ENCODE data around the gene PRR5.
"Not testable (repeated sequence)": the region's sequence is repeated elsewhere in the genome, so short reads cannot be mapped to it uniquely, and the experiment has no call there.

Gene PRR5

DNA sequence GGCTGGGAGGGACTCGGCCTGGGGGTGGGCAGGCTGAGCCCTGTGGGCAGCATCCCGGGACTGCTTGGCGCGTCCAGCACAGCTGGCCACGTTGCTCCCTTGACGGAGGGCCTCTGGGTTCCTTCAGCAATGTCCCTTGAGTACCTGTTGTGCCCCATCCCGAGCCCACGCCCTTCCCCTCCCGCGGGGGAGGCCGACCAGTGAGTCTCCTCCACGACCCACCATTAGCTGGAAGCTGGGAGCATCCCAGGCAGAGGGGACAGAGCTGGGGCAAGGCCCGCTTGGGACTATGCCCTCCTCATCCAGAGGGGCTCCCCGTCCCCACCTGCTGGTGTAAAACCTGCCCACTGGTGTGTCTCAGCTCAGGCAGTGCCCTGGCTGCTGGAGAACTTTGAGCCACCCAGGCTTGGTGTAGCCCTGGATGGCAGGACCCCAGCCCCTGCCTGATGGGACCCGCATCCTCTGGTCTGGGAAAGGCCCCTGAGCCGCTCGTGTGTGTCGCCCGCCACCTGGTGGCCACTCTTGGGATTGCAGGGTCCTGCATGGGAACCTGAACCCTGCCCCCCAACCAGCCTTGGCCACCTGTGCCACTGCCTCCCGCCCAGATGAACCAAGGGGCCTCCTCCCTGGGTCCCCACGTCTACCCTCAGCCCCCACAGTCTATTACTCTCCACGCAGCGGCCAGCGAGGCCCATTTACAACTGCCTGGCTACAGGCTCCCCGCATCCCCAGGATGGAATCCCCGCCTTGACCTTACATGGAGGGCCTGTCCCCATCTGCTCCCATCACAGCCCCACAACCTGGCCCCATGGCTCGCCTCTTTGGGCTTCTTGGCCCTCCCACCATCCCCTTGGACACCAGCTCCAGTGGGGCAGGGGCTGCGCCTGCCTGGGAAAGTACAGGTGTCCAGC lies 33.8 kb downstream of the PRR5 start:
- DNase-seq (ENCODE audit: low spot score), result peak; percentile 36

DNA sequence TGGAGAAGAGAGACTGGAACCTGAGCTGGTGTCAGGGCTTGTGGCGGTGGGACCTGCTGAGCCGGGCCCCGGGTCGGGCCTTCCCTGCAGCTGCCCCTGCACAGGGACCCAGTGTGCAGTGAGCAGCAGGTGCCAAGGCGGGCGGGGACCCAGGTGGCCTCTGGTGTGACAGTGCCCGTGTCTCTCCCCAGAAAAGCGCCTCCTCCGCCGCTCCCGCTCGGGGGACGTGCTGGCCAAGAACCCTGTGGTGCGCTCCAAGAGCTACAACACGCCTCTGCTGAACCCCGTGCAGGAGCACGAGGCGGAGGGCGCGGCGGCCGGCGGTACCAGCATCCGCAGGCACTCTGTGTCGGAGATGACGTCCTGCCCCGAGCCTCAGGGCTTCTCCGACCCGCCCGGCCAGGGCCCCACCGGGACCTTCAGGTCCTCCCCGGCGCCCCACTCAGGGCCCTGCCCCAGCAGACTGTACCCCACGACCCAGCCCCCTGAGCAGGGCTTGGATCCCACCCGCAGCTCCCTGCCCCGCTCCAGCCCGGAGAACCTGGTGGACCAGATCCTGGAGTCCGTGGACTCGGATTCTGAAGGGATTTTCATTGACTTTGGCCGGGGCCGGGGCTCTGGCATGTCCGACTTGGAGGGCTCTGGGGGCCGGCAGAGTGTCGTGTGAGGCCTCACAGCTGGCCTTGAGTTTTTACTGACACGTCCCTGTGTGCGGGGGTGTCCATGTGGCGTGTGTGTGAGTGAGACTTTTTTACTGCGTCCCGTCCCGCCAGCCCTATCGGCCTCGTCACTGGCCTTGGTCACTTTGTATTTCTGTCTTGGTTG lies 34.8 kb downstream of the PRR5 start:
- no peak for DNase-seq (ENCODE audit: low spot score)

DNA sequence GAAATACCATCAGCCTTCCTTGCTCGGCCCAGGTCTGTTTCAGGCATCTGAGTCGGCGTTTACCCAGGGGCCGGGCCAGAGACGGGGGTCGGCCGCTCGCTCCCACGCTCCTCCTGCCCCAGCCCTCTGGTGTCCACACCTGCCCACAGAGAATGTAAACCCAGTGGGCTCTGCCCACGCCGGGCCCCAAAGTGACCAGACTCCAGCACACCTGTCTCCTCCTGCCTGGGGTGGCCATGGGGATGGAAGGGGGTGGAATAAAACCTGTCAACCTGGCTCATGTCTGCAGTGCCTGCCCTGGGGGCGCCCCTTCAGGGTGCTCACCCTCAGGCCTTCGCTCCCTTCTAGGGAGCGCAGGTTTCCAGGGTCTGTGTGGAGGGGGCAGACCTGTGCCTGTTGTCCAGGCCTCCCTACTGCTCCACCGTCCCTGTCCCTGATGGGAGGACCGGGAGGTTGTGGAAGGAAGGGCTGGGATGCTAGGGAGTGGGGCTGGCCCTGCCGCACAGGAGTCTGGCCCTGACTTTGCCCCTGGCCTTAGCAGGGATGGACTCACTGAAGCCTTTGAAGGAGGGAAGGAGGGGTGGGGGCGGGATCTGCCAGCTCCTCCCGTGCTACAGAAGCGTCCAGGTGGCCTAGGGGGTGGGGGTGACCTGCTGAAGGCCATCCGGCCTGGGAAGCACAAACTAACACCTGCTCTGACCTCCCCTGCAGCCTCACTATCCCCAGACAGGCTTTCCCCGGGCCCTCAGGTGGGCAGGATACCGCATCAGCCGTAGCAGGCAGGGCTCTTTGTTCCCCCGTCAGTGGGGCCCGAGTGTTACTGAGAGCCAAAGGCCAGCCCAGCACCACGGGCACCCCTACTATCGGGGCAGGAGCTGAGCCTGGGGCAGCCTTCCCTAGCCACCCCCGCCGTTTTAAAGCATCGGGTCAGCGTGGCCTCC lies 35.7 kb downstream of the PRR5 start:
- no peak for DNase-seq (ENCODE audit: low spot score)

DNA sequence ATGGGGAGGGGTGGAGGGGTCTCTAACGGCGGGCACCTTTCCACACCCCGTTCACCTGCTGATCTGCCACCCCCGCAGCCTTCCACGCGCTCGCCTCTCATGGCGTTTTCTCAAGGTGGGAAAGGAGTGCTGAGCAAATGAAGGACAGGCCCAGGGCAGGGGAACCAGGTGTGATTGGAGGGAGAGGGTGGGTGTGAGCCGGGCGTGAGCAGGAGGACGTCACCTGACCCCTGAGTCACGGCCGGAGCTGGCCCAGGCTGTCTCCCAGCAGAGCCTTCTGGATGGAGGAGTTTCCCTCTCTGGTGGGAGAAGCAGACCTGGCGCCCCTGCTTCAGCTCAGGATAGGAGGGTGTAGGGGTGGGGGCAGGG lies 36.3 kb downstream of the PRR5 start:
- peak; percentile 58 for DNase-seq (ENCODE audit: low spot score)

DNA sequence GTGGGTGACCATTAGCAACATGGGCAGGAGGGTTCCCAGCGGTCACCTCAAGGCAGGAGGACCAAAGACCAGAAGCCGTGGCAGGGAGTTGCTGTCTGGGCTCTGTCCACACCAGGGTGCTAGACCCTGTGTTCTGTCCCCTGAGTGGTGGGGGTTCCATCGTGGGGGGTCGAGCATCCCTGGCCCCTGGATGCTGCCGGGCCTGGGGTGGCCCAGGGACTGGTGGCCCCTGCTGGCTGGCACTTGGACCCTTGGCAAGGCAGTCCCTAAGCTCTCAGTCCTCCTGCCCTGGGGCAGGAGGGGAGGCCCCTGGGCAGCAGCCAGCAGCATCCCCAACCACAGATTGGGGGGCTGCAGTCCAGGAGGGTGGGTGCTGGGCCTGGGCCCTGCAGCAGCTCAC lies 37.0 kb downstream of the PRR5 start:
- DNase-seq (ENCODE audit: low spot score), result no peak

DNA sequence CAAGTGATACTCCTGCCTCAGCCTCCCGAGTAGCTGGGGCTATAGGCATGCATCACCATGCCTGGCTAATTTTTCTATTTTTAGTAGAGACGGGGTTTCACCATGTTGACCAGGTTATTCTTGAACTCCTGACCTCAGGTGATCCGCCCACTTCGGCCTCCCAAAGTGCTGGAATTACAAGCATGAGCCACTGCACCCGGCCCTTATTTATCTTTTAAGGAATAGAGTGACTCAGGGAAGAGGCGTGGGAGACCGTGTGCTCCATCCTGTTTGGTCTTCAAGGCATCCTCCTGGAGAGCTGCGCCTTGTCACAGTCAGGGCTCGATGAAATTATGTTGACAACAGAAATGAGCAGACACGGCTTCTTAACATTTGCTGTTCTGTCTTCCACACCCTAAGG lies 37.7 kb downstream of the PRR5 start:
- peak; percentile 39 for DNase-seq (ENCODE audit: low spot score)

DNA sequence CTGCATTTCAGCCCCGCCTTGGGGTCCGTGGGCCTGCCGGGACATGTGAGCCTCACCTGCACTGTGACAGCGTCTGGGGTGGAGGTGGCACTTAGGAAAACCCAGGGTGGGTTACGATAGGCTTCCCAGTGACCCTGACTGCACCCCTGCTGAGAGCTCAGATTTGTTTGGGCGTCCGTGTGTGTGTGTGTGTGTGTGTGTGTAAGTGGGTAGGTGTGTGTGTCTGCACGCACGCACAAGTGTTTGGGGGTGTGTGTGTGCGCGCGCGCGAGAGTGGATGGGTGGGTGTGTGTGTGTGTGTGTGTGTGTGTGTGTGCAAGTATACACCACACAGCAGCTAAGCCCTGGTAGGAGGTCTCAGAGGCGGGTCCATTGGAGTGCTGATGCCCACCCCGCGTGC lies 38.3 kb downstream of the PRR5 start:
- DNase-seq (ENCODE audit: low spot score), result no peak

DNA sequence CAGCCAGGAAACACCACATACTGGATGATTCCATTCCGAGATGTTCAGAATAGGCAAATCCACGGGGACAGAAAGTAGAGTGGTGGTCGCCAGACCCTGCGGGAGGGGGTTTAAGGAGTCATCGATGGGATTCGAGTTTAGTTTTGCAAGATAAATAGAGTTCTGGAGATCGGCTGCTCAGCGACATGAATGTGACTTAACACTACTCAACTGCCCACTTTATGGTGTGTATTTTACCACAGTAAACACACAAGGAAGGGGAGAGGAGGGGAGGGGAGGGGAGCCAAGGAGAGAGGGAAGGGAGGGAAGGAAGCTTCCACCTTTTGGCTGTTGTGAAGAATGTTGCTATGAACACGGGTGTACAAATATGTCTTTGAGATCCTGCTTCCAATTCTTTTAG lies 39.9 kb downstream of the PRR5 start:
- no peak for DNase-seq (ENCODE audit: low spot score)

DNA sequence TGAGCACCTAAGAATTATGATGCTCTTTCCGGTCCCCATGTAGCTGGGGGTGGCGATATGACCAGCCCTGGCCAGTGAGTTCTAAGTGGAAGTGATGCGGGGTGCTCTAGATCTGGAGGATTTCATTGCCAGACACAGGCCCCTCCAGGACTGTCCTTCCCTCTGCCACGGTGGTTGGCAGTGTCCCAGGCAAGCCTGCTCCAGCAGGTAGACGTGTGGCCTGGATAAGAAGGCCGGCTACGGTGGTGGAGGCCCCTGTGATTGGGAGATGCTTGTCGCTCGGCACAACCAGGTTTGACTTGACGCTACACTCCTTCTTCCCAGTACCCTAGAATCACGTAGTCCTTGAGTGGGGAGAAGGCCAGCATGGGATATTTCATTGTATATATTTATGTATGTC lies 41.2 kb downstream of the PRR5 start:
- DNase-seq (ENCODE audit: low spot score), result no peak

DNA sequence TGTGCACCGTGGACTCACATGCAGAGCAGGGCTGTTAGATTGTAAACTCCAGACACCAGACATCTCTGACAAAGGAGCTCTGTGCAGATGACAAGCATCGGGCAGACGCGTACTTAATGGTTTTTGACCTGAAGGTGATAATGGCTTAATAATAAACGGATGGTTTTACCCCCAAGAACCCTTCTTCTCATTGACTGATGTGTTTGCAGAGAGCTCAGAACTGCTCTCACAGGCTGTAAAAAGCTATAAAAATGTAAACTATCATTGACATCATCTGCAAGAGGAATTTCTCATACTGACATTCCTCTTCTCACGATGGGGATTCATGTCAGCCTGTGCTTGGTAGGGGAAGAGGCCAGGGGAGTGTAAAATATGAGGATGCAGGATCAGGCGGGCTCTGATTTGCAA lies 41.8 kb downstream of the PRR5 start:
- DNase-seq (ENCODE audit: low spot score), result no peak

DNA sequence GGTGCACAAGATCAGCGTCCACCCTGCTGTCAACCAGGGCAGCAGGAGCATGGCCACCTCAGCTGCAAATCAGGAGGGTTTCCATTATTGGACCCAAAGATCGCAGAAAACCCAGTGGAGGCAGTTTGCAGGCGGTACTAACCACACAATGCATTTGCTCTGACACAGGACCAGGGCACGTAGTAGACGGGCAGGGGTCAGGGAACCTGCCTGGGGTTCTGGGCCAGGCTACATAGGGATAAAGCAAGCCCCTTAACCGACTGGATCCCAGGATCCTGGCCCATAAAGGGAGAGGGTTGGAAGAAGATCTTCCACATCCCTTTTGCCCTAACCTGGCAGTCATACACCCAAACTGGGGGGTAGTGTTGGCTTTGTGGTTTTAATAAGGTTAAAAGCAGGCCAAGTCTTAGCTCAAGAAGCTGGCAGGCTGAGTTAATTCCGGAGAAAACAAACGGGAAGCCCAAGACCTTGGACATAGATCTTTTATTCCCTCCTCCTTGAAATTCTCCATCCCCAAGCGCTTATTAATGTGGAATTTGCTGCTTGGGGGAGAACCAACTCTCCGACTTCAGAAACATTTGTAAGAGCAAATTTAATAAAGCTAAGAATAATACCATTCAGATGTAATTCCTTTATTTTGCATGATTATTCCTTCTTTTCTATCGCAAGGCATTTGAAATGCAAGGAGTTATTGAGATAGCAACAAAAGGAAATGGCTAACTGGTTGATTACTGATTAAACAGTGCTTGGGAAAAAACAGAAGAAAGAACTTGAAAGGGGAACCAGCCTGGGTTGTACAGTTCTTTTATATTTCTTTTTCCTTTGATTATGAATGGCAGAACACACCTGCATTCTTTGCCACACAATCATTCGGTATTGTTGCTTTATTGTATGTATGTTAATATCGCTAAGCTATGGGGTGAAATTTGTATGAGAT lies 44.1 kb downstream of the PRR5 start:
- no peak for DNase-seq (ENCODE audit: low spot score)

DNA sequence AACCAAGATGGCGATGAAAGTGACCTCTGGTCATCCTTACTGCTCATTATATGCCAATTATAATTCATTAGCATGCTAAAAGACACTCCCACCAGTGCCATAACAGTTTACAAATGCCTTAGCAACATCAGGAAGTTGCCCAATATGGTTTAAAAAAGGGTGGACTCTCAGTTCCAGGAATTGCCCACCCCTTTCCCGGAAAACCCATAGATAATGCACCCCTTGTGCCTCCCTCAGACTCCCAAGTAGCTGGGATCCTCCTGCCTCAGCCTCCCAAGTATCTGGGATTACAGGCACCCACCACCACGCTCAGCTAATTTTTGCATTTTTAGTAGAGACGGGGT lies 45.8 kb downstream of the PRR5 start:
- not testable (repeated sequence) for DNase-seq (ENCODE audit: low spot score)

DNA sequence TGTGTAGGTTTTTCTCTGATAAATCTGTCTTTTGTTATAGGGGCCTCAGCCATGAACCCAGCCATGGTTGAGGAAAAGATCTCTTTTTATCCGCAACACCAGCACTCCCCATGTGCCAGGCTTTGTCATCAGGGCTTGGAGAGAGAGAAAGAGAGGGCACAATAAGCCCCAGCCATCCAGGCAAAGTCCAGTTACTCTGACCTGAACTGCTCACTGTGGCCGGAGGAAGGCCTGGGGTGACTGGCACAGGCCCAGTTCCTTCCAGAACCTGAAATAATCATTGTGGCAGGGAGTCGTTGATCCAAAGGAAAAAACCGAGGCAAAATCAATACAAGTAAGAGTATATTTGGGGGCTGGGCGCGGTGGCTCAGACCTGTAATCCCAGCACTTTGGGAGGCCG lies 46.5 kb downstream of the PRR5 start:
- no peak for DNase-seq (ENCODE audit: low spot score)

DNA sequence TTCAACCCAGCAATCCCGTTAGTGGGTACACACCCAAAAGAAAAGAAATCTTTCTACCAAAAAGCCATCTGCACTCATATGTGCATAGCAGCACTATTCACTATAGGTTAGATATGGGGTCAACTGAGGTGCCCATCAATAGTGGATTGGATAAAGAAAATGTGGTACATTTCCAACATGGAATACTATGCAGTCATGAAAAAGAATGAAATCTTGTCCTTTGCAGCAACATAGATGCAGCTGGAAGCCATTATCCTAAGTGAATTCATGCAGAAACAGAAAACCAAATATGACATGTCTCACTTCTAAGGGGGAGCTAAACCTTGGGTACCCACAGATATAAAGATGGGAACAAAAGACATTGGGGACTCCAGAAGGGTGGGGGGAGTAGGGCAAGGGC lies 48.5 kb downstream of the PRR5 start:
- no peak for DNase-seq (ENCODE audit: low spot score)

DNA sequence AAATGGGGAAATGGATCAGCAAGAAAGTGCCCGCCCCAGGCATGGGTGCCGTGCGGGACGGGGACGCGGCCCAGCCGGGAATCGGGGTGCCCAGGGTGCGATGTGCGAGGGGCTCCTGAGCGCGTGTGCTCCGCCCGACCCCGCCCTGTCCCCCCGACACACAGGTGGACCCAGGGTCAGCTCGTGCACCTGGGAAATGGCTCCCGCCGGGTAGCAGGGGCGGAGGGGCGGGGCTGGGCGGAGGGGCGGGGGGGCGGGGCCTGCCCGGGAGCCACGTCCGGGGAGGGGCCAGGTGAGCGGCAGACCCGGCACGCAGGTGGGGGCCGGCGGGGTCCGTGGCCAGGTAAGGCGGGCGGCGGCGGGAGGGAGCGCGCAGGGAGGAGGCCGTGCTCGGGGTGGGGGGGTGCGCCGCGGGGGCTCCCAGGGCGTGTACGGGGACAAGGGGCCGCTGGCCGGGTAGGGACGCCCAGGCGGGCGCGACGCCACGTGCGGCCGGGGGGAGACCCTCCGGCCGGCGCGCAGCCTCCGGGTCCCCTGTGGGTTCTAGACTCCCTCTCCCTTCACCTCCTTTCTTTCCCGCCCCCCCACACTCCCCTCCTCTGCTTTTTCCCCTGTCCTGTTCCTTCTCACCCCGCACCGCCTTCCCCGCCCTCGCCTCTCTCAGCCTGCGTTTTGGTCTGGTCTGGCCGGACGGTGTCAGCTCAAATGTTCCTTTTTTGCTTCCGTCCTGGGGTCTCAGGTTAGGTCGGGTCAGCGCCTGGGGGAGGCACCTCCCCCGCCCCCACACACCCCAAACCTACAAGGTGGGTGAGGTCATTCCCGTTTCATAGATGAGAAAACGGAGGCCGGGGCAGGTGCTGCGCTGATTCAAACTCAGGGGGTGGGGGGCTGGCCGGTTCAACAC lies 50.5 kb downstream of the PRR5 start, which contains the start of gene ARHGAP8:
Gene ARHGAP8, plus strand, starts transcription at position 291 of the 904 bp plus-strand sequence. CDS start 33,953 bp downstream, outside the sequence.
- DNase-seq (ENCODE audit: low spot score), result peak; percentile 48

DNA sequence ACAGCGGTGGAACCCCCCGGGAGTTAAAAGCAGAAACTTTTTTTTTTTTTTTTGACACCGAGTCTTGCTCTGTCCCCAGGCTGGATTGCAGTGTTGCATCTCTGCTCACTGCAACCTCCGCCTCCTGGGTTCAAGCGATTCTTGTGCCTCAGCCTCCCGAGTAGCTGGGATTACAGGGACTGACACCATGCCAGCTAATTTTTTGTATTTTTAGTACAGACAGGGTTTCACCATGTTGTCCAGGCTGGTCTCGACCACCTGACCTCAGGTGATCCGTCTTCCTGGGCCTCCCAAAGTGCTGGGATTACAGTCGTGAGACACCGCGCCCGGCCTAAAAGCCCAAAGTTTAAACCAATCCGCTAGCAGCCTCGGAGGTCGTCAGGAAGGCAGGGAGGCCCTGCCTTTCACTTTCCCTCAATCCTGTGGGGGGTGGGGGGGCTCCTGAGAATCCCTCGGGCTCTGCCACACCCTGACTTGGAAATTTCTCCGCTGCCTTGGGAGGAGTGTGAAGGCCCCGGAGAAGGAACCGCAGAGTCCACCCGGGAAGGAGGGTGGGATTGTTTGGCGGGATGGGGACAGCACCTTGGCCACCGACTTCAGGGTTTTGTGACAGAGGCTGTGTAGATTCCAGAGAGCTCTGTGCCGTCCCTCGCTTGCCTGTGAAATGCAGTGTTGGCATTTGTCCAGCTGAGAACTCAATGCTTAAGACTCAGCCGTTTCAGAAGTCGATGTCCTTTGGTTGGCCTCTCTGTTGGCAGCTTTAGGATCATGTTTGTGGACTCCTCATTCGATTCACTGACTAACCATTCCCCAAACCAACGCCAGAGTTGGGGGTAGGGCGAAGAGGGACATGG lies 51.4 kb downstream of the PRR5 start:
- DNase-seq (ENCODE audit: low spot score), result no peak

DNA sequence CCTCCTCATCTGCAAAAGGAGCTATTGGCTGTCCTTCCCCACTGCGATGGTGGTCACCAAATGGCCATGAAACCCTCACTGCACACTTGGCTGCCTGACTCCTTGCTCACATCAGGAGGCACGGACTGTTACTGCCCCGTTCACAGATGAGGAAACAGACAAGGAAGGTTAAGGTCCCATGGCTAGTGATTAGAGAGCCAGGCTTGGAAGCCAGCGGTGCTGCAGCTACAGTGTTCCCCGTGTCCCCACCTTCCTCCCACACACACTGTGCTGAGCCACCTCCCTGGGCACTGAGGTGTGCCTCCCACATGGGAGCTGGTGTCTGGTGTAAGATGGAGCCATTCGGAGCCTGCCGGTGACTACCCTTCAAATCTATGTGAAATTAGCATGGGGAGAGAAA lies 53.0 kb downstream of the PRR5 start:
- no peak for DNase-seq (ENCODE audit: low spot score)

DNA sequence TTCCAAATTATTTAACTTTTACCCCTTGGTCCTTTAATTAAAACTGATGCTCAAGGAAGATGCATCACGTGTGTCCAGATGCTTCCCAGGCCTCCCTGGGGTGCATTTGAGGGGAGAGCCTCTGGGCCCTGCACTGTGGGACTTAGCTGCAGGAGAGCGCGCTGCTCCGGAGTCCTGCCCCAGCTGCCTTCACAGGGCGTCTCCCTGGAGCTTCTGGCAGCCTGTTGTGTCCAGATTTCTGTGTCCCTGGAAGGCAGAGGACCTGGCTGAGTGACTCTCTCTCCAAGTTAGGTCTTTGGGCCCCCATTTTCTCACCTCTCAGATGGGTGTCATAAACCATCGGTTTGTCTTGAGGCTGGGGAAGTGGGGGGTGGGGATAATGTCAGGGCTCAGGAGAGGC lies 53.4 kb downstream of the PRR5 start:
- no peak for DNase-seq (ENCODE audit: low spot score)

DNA sequence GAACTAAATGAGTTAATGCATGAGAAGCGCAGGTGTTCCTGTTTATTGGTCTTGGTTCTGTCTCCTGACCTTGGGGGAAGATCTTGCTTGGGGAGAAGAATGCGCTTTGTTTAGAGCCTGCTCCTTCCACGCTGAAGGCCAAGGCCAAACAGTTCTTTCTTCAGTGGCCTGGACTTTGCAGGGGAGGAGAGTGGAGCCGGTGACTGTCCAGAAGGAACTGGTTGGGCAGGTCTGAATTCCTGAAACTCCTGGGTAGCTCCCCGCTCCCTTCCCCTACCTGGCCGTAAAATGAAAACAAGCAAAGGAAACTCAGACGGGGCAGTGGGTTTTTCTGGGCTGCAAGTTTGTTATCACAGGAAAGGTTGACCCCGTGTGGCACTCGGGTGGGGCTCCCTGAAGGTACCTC lies 54.0 kb downstream of the PRR5 start:
- no peak for DNase-seq (ENCODE audit: low spot score)
